GF-D8 (cell line): Measurements from ENCODE around the gene PPM1B.
"Not testable (repeated sequence)": the region's sequence is repeated elsewhere in the genome, so short reads cannot be mapped to it uniquely, and the experiment has no call there.

Experiments used
- DNase-seq: peaks from one replicate; lab custom pipeline; 2025; lab: John Stamatoyannopoulos, UW

PPM1B gene

DNA sequence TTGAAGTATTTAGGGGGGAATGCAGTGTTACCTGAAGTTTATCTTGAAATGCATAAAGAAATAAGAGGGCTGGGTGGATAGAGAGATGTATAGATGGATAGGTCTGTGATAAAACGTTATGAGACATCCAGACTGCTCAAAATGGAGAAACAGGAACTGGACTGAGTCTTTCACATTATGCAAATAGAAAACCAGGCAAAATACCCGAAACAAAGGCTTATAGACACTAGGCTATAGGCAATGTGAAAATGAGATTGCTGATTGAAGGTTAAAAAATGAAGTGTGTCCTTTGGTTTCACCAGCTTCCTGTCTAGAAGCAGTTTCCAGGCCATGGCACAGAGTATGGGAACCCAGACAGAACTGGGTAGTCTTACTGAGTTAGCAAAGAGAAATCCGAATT lies 81.7 kb downstream of the PPM1B start:
- DNase-seq: no peak

DNA sequence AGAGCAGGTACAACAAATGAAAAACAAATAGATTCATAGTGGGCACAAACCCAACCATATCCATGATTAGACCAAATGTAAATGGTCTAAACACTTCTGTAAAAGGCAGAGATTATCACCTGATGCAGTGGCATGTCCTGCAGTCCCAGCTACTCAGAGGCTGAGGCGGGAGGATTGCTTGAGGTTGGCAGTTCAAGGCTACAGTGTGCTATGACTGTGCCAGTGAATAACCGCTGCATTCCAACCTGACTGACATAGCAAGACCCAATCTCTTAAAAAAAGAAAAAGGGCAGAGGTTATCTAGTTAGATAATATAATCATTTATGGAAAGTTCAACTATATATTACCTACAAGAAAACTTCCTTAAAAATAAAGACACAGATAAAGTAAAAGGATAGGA lies 85.3 kb downstream of the PPM1B start:
- DNase-seq: no peak

DNA sequence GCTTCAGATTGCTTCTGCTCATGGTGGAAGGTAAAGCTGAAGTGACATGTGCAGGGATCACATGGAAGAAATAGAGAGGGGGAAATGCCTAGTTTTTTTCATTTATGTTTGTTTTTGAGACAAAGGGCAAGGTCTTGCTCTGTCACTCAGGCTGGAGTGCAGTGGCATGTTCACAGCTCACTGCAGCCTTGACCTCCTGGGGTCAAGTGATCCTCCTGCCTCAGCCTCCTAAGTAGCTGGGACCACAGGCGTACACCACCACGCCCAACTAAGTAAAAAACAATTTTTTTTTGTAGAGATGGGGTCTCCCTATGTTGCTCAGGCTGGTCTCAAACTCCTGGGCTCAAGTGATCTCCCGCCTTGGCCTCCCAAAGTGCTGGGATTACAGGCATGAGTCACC lies 87.0 kb downstream of the PPM1B start:
- not testable (repeated sequence) for DNase-seq

DNA sequence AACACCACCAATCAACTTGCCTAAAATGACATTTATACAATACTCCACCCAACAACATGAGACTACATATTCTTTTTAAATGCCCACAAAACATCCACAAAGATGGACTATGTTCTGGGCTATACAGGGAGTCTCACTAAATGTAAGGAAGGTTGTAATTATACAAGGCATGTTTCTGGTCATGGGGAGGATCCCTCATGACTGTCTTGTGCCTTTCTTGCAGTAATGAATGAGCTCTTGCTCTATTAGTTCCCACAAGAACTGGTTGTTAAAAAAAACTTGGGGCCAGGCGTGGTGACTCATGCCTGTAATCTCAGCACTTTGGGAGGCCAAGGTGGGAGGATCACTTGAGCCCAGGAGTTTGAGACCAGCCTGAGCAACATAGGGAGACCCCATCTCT lies 89.1 kb downstream of the PPM1B start:
- DNase-seq: not testable (repeated sequence)

DNA sequence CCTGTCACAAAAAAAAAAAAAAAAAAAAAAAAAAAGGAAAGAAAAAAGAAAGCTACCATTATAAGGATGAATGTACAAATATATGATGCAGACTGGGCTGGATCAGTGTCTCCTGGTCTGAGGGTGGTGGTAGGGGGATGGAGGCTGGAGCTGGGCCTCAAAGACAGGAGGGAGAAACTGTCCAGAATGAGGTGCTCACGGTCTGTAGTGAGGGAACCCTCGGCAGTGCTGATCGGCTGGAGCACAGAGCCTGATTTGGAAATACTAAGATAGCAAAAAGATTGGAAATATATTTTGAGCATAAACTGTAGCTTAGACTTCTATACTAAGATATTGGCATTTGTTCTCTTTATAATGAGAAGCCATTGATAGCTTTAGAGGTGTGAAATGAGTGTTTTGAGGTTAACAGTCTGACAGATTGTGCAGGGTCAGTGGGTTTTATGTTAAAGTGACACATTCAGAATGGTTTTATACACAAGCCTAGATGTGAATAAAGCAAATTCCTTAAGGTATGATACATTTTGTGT lies 98.7 kb downstream of the PPM1B start:
- DNase-seq: no peak

DNA sequence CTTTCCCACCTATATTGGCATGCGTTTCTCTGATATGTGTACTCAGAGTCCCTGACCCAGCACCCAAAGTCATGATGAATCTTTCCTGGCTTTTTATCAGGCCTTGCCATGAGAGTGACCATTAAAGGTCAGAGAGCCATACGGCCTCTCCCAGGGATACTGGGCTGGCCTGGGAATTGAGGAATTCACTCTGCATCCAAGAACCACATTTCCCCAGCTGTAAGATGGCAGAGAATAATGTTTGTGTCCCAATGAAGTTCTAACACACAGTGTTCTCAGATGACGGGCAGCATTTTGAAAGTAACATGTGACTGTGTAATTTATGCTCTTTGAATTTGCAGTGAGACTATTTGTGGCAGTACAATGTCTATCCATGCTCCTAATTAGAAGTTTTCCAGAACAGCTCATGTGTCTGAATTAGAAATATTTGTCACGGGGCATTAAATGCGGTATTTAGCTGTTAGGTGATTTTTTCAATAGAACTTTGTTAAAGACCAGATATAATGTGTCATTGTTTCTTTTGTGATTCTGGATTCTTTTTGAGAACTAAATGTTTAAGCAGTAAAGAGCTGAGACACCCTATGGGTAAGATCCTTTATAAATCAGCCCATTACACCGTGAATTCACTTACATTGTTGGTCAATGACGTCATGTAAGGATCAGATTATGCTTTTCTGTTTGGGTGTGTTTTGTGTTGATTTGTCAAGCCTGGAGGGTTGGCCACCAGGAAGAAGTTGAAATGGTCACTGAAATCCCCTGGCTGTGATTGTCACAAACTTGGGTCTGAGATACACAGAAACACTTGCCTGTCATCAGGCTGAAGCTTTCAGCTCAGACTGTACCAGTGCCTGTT lies 99.3 kb downstream of the PPM1B start:
- no peak for DNase-seq

DNA sequence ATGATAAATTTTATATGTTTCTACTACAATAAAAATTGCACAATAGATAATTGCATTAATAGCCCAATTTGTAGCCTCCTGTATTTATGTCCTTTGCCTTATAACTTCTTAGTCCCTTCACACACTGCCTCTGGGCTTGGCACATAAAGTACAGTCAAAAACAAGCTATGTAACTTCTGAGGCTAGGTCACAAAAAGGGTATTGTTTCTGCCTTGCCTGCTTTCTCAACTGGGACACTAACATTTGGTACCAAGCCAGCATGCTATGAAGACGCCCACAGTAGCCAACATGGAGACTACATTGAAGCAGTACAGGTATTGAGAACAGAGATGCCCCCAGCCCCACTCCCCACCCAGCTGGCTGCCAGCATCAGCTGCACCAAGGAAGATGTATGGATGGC lies 101.2 kb downstream of the PPM1B start:
- DNase-seq: no peak

DNA sequence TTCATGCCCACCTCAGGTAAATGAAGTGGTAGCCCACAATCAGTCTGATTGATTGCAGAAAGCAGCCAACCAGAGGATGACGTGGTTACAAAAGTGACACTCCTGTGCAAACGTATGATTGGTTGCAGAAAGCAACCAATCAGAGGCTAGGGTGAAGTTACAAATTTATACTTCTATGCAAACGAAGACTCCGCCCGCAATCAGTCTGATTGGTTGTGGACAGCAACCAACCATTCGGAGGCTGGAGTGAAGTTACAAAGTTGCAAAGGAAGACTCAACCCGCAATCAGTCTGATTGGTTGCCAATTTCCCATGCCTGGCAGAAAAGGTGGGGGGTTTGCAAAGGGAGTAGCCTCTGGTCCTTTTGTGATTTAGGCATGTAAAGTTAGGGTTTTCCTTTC lies 102.6 kb downstream of the PPM1B start:
- no peak for DNase-seq

DNA sequence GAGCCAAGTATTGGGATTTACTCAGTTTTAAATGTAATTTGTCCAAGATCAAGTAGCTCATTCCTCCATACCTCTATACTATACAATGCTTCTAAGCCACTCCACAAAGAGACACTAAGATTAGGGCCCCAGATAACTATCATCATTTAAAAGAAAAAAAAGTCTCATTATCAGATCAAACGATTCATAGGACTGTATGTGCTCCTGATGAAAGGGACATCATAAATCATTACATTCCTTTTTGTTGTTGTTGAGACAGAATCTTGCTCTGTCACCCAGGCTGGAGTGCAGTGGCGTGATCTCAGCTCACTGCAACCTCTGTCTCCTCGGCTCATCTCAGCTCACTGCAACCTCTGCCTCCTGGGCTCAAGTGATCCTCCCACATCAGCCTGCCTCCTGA lies 104.4 kb downstream of the PPM1B start:
- no peak for DNase-seq

DNA sequence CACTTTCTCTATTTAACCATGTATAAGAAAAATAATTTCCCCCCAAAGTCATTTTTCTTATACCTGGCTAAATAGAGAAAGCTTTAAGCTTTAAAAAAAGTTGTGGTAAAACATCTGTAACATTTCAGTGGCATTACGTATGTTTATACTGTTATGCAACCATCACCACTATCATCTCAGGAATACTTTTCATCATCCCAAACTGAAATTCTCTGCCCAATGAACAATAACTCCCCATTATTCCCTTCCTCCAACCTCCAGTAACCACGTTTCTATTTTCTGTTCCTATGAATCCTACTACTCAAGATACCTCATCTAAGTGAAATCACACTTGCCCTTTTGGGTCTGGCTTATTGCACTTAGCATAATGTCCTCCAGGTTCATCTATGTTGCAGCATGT lies 104.9 kb downstream of the PPM1B start:
- no peak for DNase-seq

DNA sequence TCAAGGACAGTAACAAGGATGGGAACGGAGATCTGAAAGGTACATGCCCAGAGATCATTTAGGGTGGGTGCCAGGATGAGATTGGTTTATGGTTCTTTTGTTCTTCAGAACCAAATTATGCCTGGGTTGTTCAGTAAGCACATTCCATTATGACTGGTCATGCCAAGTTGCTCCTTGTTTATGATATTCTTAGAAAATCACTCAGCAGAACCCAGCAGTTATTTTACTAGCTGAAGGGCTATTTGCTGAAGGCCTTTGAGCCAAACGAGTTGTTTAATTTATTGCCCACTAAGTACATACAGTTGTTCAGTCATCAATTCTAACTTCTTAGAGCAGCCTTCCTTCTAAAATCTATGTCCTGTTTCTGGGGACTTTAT lies 107.2 kb downstream of the PPM1B start:
- DNase-seq: no peak

DNA sequence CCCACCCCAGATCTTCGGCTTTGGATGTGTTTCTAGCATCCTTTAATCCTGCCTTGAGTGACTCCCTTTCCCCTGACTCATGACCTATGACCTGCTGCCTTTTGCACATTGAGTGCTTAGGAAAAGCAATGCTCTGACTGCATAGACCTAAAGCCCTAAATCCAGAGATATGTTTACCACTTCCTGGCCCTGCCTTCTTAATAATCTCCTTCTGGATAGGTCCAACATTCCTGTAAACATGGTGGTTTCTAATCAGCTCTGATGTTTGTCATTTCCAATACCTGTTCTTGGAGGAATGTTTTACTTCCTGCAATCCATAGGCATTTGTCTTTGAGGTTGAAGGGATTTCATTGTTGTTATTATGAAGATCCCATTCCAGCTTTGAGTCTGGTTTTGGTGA lies 108.9 kb downstream of the PPM1B start:
- no peak for DNase-seq

DNA sequence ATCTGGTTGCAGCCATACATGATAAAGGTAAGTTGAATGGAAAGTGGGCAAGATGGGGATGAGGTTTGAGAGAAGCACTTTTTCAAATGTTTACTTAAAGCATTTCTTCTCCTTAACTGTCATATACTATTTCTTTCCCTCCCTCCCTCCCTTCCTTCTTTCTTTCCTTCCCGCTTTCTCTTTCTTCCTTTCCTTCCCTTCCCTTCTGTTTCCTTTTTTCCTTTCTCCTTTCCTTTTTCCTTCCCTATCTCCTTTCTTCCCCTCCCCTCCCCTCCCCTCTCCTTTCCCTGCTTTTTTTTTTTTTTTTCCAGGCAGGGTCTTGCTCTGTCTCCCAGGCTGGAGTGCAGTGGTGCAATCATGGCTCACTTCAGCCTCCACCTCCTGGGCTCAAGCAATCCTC lies 112.2 kb downstream of the PPM1B start:
- no peak for DNase-seq
